NCI-H2196 treated with DMSO at 0.1 percent for 48 hours (cell line): ENCODE results near the gene BRF1.

Experiments used
- DNase-seq: peaks from one replicate; lab custom pipeline; 2025; ENCODE audit not compliant: unreplicated experiment; lab: John Stamatoyannopoulos, UW

The BRF1 gene

DNA sequence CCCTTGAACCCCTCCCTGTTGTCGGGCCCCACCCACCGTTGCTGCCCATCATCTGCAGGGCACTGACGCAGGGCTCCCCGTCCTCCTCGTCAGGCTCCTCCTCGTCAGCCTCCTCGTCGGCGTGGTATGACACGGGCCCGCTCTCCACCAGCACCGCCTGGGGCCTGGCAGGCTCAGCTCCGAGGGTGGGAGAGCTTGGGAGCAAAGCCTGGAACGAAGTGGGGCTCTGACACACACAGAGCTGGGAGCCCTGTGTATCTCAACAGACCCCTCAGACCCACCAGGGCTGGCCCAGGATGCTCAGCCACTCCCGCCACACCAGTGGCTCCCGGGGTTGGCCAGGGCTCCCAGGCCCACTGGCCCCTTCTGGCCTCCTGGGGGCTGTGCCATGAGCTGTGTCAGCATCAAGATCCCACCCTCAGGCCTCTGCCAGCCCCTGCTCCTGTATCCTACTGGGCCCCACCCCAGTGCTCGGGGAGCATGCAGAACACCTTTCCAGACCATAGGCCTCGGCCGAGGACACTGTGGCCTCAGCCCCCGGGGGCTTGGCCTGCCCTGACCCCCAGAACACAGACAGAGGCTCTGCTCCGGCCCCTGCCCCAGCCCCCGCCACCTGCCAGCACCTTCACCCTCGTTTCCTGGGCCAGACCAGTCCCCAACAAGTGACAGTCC lies 89.6 kb downstream of the BRF1 start:
- DNase-seq, result no peak

DNA sequence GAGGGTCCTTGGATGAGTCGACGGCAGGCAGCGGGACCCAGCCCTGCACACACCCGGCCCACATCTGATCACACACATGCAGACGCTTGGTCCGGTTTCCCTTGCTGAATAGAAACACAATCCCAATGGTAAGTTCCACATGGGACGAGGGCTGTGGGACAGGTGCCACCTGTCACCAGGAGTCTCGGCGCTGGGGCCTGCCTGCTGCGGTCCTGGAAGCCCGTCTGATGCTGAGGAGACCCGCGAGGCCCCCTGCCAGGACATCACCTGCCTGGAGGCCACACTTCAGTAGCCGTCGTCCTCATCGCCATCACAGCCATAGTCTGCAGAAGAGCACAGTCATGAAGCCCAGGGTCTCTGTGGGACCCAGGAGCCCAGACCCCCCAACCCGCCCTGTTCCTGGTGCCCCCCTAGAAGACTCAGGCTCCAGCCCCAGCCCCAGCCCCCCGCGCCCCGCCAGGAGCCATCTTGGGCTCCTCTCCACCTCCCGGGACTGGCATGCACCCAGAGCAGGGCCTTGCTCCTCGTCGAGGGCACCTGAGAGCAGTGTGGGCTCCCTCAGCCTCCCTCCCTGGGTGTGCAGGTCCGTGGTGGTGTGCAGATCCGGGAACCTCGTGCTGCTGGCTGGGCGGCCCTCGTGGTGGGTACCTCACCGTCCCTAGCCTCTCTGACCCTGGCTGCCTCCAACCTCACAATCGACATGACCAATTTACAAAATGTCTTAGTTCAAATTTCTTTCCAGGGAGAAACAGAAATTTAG lies 90.4 kb downstream of the BRF1 start:
- DNase-seq, result no peak

DNA sequence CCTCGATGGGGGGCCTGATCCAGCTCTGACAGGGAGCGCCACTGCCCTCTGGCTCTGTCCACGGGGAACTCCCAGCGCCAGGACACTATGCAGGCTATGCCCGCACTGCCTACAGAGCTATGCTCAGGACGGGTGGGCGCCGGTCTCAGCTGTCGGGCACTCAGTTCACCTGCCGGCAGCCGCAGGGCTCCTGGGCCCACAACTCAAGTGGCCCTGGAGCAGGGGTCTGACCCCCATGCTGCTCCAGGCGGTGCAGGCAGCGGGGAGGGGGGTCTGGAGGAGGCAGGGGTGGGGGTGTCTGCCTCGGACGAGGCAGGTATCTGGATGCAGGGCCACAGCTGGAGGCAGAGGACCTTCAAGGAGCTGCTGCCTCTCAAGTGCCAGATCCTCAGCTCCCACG lies 91.2 kb downstream of the BRF1 start:
- DNase-seq, result no peak

DNA sequence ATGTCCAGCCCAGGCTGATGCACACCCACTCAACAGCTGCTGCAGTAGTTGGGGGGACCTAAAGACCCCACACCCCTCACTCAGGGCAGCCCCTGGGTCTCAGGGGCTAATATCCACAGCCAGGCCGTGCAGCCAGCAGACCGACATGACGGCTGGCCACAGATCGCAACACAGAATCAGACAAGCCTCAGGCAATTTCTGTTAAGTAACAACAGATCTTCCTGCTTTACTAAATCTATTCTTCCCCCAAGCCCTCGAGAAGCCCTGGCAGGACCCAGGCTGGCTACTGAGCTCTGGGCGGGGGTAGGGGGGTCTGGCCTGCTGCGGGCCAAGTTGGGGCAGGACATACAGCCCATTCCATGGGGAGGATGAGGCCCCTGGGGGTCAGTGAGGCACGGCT lies 91.7 kb downstream of the BRF1 start:
- DNase-seq, result no peak

DNA sequence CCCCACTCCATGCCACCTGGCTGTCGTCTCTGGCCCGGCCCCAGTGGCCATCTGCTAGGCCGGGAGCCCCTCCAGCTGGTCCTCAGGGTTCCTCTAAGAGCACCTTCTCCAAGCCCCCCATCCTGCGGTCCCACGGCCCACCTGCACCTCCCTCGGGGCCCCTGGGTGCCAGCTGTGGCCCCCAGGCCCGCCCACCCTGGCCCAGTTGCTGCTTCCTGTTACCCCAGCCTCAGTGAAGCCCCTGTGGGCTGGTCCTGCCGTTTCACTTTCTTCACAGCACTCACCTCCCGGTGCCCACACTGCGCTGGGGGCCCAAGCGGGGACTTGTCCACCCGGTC lies 92.1 kb downstream of the BRF1 start:
- DNase-seq, result no peak

DNA sequence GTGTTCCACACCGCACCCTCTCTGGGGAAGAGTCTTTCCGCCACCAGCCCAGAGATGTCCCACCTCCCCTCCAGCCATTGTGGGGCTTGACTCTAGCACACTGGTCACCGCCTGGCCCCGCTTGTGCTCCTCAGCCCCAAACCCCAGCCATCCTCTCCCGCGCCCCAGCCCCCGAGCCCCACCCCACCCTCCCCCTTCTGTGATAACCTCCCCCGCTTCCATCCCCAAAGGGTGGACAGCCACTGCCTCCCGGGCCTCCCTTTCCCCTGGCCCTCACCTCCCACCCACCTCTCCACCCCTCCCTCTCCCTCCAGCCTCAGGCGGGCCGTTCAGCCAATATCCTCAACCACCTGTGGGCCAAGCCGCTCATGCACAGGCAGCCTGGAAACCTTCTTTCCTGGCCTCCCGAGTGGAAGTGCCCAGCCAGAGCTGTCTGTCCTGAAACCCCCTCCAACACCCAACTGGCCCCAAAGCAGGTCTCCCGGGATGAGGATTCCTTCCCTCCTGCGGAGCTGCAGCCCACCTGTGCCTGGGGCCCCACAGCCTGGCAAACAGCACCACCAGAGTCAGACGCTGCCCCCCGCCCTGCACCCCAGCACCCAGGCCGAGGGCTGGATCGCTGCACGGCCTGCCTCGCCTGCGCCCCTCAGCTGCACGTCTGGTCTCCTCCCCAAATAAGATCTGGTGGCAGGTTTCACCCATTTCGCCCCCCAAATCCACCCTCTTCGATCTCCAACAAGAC lies 92.6 kb downstream of the BRF1 start:
- no peak for DNase-seq

DNA sequence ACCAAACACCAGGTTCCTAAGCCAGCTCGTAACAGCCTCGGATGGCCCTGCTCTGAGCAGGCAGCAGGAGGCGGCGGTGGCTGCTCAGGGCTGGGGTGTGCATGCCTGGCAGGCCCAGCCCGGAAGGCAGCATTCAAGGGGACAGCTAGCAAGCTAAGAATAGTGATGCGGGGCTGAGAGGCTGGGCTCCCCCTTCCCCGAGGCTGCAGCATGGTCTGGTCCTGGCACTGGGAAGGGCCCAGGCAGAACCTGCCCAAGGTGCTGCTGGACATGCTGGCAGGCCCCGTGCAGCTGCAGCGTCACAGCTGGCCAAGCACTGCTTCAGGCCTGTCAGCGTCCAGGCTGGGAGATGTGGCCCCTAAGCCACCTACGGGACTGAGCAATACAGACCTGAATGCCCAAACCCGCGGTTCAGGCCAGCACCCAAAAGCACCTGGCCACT lies 93.3 kb downstream of the BRF1 start:
- no peak for DNase-seq

DNA sequence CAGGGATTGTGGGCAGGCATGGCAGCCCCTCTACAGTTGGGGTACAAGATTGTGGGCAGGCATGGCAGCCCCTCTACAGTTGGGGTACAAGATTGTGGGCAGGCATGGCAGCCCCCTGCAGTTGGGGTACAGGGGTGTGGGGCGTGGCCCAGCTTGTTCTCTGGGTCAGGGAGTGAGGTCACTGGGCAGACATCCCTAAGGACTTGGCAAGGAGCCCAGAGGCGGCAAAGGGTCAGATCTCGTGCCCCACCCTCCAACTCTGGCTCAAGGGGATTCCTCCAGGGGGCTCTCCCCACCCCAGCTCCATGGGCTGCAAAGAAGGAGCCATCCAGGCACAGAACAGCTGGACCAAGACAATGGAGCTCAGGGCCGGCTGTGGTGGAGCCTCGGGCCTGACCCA lies 93.9 kb downstream of the BRF1 start:
- no peak for DNase-seq

DNA sequence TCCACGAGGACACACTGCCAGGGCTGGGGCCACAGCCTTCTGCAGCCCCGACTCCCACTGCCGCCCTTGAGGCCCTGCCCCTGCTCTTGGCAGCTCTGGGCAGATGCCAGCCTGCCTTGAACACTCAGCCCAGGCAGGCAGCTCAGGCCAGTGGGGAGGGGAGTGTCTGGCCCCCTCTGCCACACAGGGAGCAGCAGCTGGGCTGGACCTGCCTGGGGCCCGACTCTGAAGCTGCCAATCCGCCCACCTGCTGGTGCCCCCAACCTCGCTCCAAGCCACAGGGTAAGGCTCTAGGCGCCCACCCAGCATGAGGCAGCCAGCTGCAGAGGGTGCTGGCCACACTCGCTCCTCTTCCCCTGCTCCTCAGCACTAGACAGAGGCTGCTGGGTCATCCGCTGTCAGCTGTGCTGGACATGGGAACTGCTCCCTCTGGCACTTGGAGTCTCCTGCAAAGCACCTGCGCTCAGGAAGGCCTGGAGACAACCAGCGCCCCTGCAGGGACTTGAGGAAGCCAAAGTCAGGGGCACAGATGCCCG lies 95.1 kb downstream of the BRF1 start:
- DNase-seq, result no peak

DNA sequence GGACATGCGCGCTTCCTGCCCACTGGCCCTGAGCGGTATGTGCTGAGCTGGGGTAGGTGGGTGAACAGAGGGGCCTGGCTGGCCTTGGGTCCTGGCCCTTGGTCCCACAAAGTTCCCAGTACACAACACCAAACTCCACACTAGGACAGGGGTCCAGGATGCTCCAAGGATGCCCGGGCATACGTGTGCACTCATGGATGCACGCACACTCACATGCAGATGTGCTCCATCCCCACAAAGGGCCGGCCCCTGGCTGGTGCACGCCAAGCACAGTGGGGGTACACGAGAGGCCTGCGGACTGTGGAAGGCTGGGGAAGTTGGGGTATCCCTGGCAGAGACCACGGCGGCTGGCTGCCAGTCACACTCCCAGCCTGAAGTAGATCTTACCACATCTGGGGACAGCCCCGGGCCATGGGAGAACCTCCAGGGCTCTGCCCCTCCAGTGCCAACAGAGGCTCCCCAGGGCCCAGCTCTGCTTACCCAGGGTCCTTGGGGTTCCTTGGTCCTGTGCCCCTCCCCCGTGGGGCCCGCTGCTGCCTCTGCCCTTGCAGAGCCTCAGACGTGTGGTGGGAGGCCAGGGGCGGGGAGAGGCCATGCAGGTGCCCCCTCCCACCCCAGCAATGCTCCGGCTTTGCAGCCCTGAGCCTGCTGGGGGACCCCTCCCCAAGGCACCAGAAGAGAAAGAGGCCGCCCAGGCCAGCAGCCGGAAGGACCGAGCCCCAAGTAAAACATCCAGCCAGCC lies 95.7 kb downstream of the BRF1 start:
- no peak for DNase-seq

DNA sequence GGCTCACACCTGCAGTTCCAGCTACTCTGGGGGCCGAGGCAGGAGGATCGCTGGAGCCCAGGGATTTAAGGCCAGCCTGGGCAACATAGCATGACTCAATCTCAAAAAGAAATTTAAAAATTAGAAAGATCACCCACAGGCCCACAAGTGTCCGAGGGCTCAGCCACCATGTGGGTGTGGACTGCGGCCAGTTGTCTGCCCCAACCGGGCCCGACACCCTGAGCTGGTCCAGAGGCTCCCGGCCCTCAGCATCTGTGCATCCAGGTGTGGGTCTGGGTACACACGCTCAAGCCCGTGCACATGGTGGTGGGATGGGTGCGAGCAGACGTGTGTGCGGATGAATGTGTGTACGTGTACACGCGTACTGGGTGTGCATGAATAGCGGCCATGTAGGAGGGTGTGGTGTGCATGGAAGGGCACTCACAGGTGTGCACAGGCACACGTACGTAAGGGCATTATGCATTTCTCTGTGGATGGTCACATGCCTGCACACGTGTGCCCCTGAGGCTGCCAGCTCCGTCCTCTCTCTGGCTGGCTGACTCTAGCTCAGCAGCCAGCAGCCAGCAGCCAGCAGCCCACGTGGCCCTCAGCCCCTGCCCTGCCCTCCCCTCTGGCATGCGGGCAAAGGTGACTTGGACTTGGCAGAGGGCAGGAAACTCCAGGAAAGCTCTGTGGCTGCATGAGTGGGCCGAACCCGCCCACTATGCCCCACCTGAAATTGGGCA lies 96.4 kb downstream of the BRF1 start:
- no peak for DNase-seq

DNA sequence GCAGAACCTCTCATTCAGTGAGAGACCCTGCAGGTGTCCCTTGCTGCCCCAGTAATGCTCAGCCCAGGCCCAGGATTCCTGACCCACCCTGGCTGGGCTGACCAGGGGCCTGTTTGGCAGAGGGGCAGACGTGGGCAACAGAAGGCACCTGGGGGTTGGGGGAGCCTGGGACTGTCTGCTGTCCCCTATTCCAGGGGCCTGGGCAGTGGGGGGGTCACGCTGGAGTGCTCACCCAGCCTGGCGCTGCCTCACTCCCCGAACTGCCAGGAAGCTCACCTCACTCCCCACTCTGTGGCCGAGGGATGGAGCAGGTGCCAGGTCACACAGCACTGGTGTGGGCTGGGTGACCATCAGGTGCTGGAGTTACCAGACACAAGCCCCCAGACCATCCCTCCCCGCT lies 97.1 kb downstream of the BRF1 start:
- DNase-seq, result no peak

DNA sequence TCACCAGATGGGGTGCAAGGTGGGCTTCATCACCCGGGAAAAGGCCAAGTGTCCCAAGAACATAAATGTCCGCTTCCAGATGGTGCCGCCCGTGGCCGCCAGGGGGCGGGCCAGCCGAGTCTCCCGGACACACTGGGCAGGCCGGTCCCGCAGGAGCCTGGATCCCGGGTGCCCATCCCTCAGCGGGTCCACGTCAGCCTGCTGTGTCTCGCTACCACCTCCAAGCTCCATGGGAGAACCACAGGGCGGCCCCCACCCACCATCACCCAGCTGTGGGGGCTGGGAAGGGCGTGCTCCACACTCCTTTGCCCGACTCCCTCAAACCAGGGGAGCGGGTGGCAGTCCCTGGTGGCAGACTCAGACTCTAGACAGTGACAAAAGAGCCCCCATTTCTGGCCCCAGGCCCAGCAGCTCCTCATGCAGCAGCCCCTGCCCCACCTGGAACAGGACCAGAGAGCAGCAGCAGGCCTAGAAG lies 97.7 kb downstream of the BRF1 start:
- no peak for DNase-seq

DNA sequence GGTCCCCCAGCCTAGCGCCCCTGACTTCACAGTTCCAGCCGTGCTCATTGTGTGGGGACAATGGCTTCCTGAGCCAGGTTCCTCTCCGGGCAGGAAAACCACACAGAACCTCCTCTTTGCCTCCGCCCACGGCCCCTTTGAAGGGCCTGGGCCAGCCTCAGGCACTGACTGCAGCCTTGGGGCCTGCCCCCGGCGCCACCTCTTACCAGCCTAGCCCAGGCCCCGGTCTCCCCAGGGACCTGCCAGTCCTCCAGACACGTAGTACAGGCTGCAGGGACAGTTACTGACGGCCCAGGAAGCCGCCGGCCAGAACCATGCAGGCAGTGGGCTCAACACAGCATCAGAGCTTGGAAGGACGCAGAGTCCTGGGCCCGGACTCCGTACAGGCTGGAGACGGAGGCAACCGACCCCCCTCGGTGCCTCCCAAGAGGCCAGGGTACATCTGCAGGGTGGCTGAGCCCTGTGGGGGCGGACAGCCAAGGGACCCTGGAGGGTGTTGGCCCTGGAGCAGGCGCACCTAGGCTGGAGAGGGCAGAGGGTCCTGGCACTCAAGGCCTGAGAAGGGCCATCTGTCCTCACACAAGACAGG lies 98.8 kb downstream of the BRF1 start:
- no peak for DNase-seq

DNA sequence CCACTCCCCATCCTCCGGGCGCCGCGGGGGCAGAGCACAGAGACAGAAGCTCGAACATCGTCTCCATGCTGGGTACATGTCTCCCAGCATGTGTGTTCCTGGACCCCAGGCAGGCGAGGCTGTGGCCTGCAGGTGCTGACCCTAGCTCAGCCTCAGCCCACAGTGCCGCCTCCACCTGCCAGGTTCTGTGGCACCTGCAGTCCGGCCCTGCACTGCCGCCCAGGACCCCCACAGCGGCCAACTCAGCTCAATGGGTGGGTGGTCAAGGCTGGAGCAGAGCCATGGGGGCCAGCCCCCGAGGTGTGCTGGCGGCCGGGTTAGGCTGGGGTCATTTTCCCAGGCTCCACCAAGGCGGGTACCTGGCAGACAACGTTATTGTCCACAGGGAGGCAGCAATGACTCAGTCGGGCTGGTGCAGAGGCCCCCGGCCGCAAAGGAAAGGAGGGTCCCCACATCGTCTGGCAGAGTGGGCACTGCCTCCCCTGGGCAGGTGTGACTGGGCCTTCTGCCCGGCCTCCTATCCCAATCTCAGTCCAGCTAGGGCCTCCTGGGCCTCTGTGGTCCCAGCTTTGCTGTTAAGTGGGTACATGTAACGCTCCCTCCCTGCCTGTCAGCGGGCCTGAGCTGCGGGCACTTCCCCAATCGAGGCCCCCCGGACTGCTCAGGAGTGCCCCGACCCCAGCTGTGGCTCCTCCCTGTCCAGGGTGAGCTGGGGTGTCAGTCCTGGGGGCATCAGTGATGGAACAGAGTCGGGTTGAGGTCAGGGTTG lies 99.5 kb downstream of the BRF1 start:
- DNase-seq, result no peak

DNA sequence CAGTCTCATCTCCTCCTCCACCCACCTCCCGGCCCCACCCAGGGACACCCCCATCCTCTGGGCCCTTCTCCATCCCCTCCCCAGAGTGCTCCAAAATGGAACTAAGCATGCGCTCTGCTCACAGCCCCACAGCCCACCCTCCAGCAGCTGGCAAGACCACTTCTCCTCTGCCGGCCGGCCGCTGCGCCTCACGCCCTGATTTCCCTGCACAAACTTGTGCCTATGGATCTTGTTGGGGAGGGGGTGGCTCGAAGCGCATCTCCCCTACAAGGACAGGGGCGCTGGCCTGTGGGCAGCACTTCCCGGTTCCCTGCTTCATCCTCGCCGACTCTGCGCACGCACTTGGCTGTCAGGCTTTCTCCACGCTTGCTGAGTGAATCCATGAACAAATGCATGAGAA lies 100.2 kb downstream of the BRF1 start:
- DNase-seq, result no peak

DNA sequence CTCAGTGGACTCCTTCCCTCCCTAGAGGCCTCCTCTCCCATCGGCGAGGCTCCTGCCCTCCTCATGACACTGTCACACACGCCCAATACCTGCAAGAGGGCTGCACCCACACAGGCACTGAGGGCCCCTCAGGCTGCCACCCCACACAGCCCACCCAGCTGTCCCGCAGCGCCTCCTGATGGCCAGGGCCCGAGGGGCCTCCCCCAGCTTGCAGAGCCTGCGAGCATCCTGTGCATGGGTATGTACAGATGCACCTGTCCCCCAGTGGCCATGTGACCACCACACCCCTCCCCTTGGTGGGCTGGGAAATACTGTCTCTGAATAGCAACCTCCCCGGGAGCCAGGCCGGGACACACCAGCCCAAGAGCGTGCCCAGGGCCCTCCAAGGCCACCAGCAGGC lies 100.7 kb downstream of the BRF1 start:
- DNase-seq, result no peak

DNA sequence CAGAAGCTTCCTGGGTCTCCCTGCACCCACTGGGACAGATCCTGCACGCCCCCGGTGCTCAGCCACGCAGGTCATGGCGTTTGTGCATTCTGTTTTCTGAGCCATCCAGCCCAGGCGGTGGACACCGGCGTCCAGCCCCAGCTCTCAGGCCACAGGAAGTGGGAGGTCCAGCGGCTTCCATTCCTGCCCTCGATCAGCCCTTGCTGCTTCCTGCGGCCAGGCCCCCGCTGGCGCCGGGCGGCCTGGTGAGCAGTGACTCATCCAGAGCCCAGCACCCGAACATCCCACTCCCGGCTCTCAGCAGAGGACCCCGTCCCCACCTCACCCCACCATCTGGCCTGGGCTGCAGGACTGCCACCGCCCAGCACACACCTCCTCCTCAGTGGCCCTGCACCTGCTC lies 101.7 kb downstream of the BRF1 start:
- DNase-seq, result no peak

DNA sequence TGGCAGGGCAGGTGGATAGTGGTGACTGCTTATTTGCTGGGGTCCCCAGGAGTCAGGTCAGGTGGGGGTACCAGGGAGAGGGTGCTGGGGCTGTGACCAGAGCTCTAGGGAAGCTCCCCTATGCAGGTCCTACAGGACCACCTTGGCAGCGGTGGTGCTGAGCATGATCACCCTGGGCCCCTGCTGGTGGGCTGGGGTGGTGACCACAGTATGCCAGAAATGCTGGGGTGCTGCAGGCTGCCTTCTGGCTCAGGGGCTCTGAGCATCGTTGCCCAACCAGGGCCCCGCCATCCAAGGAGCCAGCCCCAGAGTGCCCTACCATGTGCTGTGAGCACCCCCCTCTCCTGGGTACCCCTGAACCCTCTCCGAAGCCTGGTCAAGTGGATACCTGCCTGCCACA lies 102.2 kb downstream of the BRF1 start:
- DNase-seq, result no peak
